Cardiac fibroblast (primary cell): ENCODE results near the gene IL16.

Experiments used
- DNase-seq, 2 donors: peaks; one replicate each; pipeline versions ENCODE4 v3.0.0 to v3.0.0-alpha.2; 2010; ENCODE audit warnings: low read depth in 2 of 2
- H3K4me3 ChIP-seq, 2 donors: replicated peaks in 1 of 2; 1 replicate in 1 of 2; 2 replicates in 1 of 2; pipeline ENCODE4 v1.5.1; 2011; ENCODE audit warnings: low read depth in 2 of 2, low read length in 2 of 2, mild to moderate bottlenecking in 2 of 2, moderate library complexity in 1 of 2
- CTCF ChIP-seq: IDR thresholded peaks from one replicate; pipeline ENCODE4 v1.5.1; 2011; ENCODE audit warnings: low read depth, mild to moderate bottlenecking, low read length, inconsistent platforms

The IL16 gene

GRCh38 chr15:81275711-81276392 is 79.2 kb downstream of the IL16 start:
- DNase-seq: peak; percentile 27 to 78
- no peak overlapping the region for H3K4me3 ChIP-seq
- no peak for TF ChIP-seq CTCF

GRCh38 chr15:81276967-81277366 is 80.3 kb downstream of the IL16 start:
- TF ChIP-seq CTCF: no peak
- no peak for DNase-seq

GRCh38 chr15:81277851-81278250 is 81.2 kb downstream of the IL16 start:
- H3K4me3 ChIP-seq: no peak overlapping the region
- TF ChIP-seq CTCF: no peak
- no peak for DNase-seq

More at GRCh38 chr15:81276967-81277366, 80.3 kb downstream of the IL16 start:
- no peak overlapping the region for H3K4me3 ChIP-seq

- no peak for DNase-seq
- H3K4me3 ChIP-seq: no peak overlapping the region
- no peak for TF ChIP-seq CTCF
These were observed 81.8 kb downstream of the IL16 start for GRCh38 chr15:81278306-81279029.

- TF ChIP-seq CTCF: no peak
- H3K4me3 ChIP-seq: no peak overlapping the region
- DNase-seq: peak; percentile 34 to 43
These were observed 83.2 kb downstream of the IL16 start for GRCh38 chr15:81279621-81280485.

GRCh38 chr15:81280696-81281455 is 84.2 kb downstream of the IL16 start:
- no peak overlapping the region for H3K4me3 ChIP-seq
- no peak for DNase-seq
- TF ChIP-seq CTCF: no peak
